ENCODE measurements around the gene MRPL42.

The MRPL42 gene

GRCh38 chr12:93500201-93500600 is 32.9 kb downstream of the MRPL42 start:
- no peak for DNase-seq (ENCODE audit: low spot score)

- no peak for DNase-seq (ENCODE audit: low spot score)
Measured at GRCh38 chr12:93500667-93501066, 33.4 kb downstream of the MRPL42 start.

GRCh38 chr12:93502802-93503623 is 35.7 kb downstream of the MRPL42 start:
- peak; percentile 6 for DNase-seq (ENCODE audit: low spot score)

GRCh38 chr12:93507165-93507564 is 39.9 kb downstream of the MRPL42 start:
- no peak for DNase-seq (ENCODE audit: low spot score)

- no peak for DNase-seq (ENCODE audit: low spot score)
Measured at GRCh38 chr12:93509506-93509905, 42.2 kb downstream of the MRPL42 start.

GRCh38 chr12:93514853-93515252 is 47.5 kb downstream of the MRPL42 start:
- DNase-seq (ENCODE audit: low spot score): peak; percentile 30

GRCh38 chr12:93518725-93519124 is 51.4 kb downstream of the MRPL42 start:
- DNase-seq (ENCODE audit: low spot score): peak; percentile 21

GRCh38 chr12:93519859-93520258 is 52.5 kb downstream of the MRPL42 start:
- DNase-seq (ENCODE audit: low spot score): no peak

- DNase-seq (ENCODE audit: low spot score): no peak
Measured at GRCh38 chr12:93520454-93520853, 53.1 kb downstream of the MRPL42 start.

GRCh38 chr12:93521225-93522080 is 54.1 kb downstream of the MRPL42 start:
- peak; percentile 47 for DNase-seq (ENCODE audit: low spot score)

GRCh38 chr12:93524386-93525133 is 57.2 kb downstream of the MRPL42 start:
- no peak for DNase-seq (ENCODE audit: low spot score)

GRCh38 chr12:93526786-93527428 is 59.6 kb downstream of the MRPL42 start:
- peak; percentile 64 for DNase-seq (ENCODE audit: low spot score)

GRCh38 chr12:93530358-93530757 is 63.0 kb downstream of the MRPL42 start:
- no peak for DNase-seq (ENCODE audit: low spot score)

GRCh38 chr12:93533310-93533709 is 66.0 kb downstream of the MRPL42 start:
- DNase-seq (ENCODE audit: low spot score): no peak

GRCh38 chr12:93536111-93536765 is 68.9 kb downstream of the MRPL42 start:
- no peak for DNase-seq (ENCODE audit: low spot score)

GRCh38 chr12:93536766-93537488 is 69.6 kb downstream of the MRPL42 start:
- DNase-seq (ENCODE audit: low spot score): peak; percentile 18

GRCh38 chr12:93537769-93538168 is 70.5 kb downstream of the MRPL42 start:
- DNase-seq (ENCODE audit: low spot score): no peak

GRCh38 chr12:93539821-93540220 is 72.5 kb downstream of the MRPL42 start:
- no peak for DNase-seq (ENCODE audit: low spot score)

GRCh38 chr12:93540466-93540865 is 73.2 kb downstream of the MRPL42 start:
- DNase-seq (ENCODE audit: low spot score): no peak

GRCh38 chr12:93541578-93542225 is 74.4 kb downstream of the MRPL42 start:
- DNase-seq (ENCODE audit: low spot score): peak; percentile 23

Data from AG08396 (cell line).